GM21367 (cell line): ENCODE results near the gene RPL39L.

Experiments
- ATAC-seq: cut with Tn5 transposase; IDR thresholded peaks from one replicate; pipeline ENCODE4 v1.9.1; 2021; ENCODE audit not compliant: unreplicated experiment

RPL39L gene

DNA sequence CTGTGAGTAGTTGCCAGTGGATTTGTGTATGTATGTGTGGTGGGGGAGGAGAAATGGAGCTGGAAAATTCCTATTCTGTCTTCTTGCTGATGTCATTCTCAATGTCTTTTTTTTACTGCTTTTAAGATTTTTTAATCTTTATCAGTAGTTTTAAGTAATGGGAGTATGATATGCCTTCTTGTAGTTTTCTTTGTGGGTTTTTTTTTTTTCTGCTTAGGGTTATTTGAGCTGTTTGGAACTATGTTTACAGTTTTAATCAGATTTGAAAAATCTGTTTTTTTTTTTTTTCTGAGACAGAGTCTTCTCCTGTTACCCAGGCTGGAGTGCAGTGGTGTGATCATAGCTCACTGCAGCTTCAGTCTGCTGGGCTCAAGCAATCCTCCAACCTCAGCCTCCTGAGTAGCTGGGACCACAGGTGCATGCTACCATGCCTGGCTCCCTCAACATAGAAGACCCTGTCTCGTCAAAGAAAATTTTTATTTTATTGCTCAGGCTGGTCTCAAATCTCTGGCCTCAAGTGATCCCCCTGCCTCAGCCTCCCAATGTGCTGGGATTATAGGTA is 37.1 kb downstream of the RPL39L start:
- no peak for ATAC-seq

- ATAC-seq, result peak; percentile 39
Measured at GRCh38 chr3:187101184-187102072, 37.9 kb downstream of the RPL39L start.

GRCh38 chr3:187098923-187099512 is 40.3 kb downstream of the RPL39L start:
- no peak for ATAC-seq

DNA sequence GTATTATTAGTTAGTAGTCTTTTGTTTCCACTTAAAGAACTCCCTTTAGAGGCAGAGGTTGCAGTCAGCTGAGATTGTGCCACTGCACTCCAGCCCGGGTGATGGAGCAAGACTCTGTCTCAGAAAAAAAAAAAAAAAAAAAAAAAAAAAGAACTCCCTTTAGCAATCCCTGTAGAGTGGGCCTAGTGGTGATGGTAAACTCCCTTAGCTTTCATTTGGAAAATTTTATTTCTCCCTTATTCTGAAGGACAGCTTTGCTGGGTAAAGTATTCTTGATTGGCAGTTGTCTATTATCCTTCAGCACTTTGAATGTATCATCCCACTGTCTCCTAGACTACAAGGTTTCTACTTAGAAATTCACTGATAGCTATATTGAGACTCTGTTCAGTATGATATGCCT is 46.0 kb downstream of the RPL39L start:
- ATAC-seq, result no peak

DNA sequence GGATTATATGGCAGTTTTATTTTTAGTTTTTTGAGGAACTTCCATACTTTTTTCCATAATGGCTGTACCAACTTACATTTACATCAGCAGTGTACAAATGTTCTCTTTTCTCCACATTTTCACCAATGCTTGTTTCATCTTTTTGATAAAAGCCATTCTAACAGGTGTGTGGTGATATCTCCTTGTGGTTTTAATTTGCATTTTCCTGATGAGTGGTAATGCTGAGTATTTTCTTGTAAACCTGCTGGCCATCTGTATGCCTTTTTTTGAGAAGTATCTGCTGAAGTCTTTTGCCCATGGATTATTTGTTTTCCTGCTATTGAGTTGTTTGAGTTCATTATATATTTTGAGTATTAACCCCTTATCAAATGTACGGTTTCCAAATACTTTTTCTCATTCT is 50.6 kb downstream of the RPL39L start:
- no peak for ATAC-seq

GRCh38 chr3:187086831-187087230 is 52.5 kb downstream of the RPL39L start:
- no peak for ATAC-seq

DNA sequence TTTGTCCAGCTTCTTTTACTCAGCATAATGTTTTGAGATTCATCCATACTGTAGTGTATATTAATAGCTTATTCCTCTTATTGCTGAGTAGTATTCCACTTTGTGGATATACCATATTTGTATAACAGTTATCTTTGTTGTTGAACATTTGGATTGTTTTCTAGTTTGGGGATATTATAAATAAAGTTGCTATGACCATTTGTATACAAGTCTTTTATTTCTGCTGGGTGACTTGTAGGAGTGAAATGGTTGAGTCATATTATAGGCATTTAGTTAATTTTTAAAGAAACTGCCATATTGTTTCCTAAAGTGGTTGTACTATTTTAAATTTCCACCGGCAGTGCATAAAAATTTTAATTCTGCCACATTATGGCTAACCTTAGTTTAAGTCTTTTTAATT is 53.4 kb downstream of the RPL39L start:
- ATAC-seq, result no peak

GRCh38 chr3:187085021-187085666 is 54.2 kb downstream of the RPL39L start:
- no peak for ATAC-seq

DNA sequence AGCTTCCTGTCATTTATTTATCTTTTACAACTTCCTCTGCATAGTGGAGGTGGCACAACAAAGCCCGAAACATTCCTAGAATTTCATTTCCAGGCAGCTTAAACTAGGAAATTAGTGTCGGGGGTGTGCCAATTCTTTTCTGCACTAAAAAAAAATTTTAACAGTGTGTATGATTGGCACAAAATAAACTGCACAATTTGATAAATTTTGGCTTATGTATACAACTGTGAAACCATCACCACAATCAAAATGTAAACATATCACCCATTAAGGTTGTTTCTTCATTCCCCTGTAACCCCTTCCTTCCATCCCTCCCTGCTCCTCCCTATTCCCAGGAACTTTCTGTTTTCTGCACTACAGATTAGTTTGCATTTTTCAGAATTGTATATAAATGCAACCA is 54.7 kb downstream of the RPL39L start:
- ATAC-seq, result no peak

- no peak for ATAC-seq
Measured at GRCh38 chr3:187084126-187084525, 55.2 kb downstream of the RPL39L start.

GRCh38 chr3:187082758-187083375 is 56.4 kb downstream of the RPL39L start:
- ATAC-seq, result no peak

DNA sequence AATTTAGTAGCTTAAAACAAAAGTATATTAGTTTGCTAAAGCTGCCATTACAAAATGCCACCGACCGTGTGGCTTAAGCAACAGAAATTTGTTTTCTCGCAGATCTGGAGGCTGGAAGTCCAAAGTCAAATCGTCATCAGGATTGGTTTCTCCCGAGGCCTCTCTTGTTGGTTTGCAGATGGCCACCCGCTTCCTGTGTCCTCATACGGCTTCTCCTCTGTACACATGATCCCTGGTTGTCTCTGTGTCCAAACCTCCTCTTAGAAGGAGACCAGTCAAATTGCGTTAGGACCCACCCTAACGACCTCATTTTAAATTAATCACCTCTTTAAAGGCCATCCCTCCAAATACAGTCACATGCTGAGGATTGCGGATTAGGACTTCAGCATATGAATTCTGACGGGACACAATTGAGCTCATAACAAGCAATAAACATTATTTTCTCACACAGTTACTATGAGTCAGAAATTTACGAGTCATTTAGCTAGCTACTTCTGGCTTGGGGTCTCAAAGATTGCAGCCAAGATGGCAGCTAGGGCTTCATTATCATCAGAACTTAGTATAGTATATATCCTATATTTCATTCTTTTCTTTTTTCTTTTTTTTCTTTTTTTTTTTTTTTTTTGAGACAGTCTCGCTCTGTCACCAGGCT is 58.4 kb downstream of the RPL39L start:
- no peak for ATAC-seq

DNA sequence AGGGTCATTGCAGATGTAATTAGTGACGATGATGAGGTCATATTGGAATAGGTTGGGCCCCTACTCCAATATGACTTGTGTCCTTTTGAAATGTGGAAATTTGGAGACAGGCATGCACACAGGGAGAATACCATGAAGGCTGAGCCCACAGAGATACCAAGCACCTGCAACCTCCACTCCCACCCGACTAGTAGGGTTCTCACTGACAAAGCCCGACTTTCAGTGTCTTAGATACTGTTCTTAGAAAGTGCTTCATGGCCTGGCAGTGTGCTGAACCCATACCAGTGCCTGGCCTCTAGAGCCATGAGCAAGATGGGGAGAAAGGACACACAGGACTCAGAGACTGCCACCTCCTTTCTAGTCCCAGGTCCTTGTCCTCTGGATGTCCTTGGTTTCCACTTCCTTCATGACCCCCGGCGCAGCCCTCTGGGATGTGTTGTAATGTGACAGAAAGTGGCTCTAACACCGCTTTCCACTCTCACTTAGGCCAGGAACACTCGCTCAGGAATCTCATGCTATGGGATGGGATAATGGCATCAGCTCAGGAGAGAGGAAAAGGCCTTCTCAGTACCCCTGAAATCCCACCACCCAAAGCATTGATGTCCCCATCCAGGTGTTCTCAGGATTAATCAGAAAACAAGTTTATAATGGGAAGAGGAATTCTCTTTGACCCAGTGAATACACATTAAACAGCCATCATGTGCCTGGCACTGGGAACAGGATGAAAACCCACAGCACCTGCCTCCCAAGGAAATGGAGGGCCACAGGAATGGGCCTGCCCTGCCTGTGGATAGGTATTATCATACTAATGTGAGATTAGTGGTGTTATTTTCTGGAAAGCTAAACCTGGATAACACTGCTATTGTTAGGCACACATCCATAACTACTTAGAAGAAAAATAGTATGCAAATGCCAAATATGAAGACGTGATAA is 59.9 kb downstream of the RPL39L start:
- no peak for ATAC-seq

DNA sequence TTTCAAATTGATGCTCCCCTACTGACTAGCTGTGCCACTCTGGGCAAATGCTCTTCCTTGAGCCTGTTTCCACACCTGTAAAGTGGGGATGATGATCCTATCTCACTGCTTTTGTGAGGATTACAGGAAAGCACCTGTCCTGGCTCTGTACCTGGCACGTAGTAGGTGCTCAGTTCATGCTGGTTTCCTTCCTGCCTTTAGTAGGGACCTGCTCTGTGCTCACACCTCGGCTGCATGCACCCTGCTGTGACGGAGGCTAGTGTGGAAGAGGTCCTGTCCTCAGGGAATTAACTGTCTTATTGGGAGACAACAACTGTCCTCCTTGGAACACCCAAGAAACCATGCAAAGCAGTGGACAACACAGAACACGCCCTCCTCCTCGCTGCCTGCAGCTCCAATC is 61.8 kb downstream of the RPL39L start:
- no peak for ATAC-seq

- no peak for ATAC-seq
Measured at GRCh38 chr3:187077085-187077484, 62.2 kb downstream of the RPL39L start.

DNA sequence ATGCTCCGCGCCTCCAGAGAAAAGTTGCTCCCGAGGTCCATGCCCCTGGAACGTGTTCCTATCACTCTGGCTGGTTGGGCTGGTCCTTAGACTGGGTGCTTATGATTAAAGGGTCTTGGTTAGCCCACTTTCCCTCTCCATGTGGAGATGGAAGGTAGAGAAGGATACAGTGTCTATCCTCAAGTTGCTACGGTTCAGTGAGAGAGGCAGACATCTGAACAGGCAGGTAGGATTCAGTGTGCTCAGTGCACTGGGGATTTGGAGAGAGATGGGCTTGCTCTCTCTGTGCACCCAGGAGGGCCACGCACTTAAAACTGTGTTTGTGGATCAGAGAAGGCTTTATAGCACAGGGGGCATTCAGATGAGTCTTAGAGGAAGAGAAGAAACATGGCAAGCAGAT is 63.0 kb downstream of the RPL39L start:
- ATAC-seq, result no peak

- ATAC-seq, result no peak
Measured at GRCh38 chr3:187074846-187075245, 64.5 kb downstream of the RPL39L start.

GRCh38 chr3:187073581-187074098 is 65.7 kb downstream of the RPL39L start:
- no peak for ATAC-seq

DNA sequence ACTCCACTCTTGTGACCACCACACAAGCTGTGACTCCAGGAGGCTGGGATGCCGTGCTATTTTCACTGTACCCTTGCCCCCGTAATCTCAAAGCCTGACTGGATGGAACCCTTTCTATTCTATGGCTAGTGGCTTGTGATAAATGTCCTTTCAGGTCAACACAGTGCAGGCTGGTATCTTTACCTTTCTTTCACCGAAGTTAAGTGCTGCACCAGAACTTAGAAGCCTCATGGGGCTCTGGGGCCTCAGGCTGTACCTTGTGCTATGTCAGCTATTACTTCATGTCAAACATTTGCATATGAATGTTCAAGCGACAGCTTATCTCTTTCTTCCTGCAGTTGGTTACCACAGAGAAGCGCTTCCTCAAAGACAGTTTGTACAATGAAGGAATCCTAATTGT is 66.8 kb downstream of the RPL39L start:
- ATAC-seq, result no peak

GRCh38 chr3:187072102-187072501 is 67.2 kb downstream of the RPL39L start:
- ATAC-seq, result no peak
